HG03442 (cell line): ENCODE data around the gene CACNA1A.

Experiments used
- ATAC-seq: cut with Tn5 transposase; IDR thresholded peaks from one replicate; pipeline ENCODE4 v1.9.1; 2021; ENCODE audit warnings: mild to moderate bottlenecking, moderate library complexity; ENCODE audit not compliant: unreplicated experiment

Gene CACNA1A

GRCh38 chr19:13493516-13494310 is 12.6 kb downstream of the CACNA1A start:
- no peak for ATAC-seq

- ATAC-seq = no peak
Observed at GRCh38 chr19:13492128-13492527, 14.2 kb downstream of the CACNA1A start.

DNA sequence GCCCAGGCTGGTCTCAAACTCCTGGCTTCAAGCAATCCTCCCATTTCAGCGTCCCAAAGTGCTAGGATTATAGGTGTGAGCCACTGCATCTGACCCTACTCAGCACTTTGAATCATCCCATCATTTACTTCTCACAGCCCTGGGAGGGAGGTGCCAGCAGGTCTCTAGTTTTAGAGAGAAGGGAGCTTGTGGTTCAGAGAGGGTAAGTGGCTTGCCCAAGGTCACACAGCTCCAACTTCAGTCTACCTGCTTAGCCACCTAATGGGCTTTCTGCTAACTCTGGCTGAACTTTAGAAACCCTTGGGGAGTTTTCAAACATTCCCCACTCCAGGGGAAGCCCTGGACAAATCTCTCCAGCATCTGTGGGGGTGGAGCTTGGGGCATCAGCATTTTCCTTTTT is 18.3 kb downstream of the CACNA1A start:
- ATAC-seq = no peak

GRCh38 chr19:13484166-13484565 is 22.1 kb downstream of the CACNA1A start:
- no peak for ATAC-seq

- ATAC-seq = no peak
Observed at GRCh38 chr19:13483215-13483614, 23.1 kb downstream of the CACNA1A start.

DNA sequence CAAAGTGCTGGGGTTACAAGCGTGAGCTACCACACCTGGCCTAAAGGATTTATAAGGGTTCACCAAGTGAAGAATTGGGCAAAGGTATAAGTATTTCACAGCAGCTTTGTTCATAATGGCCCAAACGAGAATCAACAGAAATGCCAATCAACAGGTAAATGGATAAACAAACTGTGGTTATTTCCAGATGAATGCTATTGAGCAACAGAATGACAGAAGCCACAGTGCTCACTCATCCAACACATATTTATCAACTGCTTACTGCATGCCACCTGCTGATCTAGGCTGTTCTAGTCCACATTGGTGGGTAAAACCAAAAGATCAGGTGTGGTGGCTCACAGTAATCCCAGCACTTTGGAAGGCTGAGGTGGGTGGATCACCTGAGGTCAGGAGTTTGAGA is 27.7 kb downstream of the CACNA1A start:
- no peak for ATAC-seq

- no peak for ATAC-seq
Observed at GRCh38 chr19:13476071-13476470, 30.2 kb downstream of the CACNA1A start.

DNA sequence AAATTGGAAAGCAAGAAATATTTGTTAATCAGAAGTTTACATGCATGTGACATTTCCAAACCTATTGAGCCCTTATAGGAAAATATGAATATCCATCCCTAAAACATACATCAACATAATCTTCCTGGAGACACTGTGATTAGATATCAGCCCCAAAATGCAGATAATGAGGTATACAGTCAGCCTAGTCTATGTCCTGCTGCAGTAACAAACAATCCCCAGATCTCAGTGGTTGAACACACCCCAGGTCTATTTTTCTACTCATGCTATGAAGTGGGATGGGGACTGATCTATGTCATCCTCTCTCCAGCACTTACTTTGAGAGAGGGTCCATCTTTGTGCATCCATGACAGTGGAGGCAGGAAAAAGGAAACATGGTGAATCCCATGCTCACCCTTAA is 31.2 kb downstream of the CACNA1A start:
- ATAC-seq = no peak

- no peak for ATAC-seq
Observed at GRCh38 chr19:13466697-13467096, 39.6 kb downstream of the CACNA1A start.

DNA sequence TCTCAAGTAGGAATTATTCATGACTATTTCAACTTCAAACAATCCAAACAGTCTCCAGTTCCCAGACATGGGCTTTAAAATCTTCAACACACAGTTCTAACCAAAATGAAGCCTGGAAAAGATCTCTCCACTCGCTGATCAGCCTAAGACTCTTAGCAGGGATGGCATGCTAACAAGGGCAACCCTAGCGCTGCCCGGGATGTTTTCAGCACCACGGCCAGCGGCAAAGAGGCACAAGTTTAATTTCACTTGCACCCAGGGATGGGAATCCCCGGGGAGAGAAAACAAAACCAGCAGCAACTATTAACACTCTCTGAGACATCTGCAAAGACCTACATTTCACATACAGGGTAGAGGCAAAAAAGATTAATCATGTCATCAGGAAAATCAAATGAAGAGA is 43.0 kb downstream of the CACNA1A start:
- no peak for ATAC-seq

DNA sequence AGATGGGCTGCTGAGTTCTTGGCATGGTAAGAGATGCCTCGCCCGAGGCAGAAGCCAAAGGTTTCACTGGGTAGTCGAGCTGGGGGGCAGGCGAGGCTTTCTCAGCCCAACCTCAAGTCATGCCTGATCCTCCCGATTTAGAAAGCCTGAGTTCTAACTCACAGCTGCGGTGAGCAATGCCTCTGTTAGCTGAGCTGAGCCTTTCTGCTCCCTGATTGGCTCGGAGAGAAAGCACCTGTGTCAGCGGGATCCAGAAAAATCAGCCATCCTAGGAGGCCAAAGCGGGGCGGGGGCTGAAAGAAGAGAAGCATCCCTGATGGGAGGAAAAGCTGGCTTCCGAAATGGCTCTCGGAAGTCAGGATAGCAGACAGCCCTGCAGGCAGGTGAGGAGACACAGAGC is 44.7 kb downstream of the CACNA1A start:
- ATAC-seq = no peak

DNA sequence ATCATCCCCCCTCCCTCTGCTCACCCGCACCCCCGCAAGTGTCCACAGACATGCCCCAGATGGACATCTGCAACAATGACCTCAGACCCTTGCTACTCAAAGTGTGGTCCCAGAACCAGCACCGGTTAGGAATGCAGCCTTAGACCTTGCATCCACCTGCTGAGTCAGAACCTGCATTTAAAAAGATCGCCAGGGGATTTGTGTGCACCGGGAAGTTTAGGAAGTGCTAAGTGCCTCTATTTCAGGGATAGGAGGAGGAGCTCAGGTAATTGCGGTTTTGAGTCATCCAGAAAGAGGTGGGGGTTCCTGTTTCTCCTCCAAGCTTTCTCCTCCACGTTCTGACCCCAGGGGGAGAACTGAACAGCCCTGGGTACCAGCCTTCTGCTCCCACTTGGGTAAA is 46.2 kb downstream of the CACNA1A start:
- ATAC-seq = no peak

DNA sequence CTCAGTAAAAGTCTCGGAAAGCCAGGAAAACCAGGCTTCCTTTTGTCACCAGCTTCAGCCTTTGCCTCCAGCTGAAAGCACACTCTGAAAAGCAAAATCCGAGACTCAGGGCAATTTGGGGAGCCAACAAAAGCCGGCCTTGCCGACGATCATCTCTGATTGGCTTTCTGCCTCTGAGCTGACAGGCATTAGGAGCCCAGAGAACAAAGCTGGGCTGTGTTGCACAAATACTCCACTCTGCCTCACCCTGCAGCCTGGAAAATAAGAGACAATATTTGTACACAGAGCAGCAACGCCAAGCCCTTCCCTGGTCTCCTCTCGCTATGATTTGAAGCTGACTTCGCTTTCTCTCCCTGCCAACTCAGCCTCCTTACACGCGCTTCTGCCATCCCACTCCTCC is 46.9 kb downstream of the CACNA1A start:
- no peak for ATAC-seq

- ATAC-seq = no peak
Observed at GRCh38 chr19:13451434-13451995, 54.8 kb downstream of the CACNA1A start.

DNA sequence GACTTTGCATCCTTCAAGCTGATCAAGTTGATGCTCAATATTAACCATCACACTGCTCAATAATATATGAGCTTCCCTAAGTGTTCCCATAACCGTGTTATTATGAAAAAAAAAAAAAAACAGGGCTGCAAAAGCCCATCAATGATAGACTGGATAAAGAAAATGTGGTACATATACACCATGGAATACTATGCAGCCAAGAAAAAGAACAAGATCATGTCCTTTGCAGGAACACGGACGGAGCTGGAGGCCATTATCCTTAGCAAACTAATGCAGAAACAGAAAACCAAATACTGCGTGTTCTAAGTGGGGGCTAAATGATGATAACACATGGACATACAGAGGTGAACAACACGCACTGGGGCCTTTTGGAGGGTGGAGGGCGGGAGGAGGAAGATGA is 58.3 kb downstream of the CACNA1A start:
- ATAC-seq = no peak

GRCh38 chr19:13441810-13442512 is 64.3 kb downstream of the CACNA1A start:
- no peak for ATAC-seq

DNA sequence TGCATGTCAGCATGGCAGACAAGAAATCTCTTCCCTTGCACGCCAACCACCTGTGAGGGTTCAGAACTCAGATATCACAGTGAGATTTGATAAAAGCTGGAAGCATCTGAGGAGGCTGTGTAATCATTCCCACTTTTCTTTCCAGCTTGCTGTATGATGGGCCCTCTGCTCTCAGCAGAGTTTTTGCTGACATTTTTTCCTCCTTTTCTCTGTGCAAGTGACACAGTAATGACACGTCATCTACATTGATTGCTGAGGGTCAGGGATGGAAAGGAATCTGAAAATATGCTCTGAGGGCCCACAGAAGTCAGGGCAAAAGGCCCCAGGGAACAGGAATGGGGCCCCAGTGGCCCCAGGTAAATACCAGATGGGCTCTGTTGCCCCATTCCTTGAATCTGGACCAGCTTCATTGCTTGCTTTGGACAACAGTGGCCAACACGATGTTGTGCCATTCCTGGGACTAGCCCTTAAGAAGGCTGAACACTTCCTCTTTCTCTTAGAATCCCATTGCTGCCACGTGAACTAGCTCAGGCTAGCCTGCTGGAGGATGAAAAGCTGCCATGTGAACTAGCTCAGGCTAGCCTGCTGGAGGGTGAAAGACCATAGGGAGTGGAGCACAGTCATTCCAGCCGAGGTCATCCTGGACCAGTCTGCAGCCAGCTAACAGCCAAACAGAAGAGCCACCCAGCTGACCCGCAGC is 68.2 kb downstream of the CACNA1A start:
- no peak for ATAC-seq

- no peak for ATAC-seq
Observed at GRCh38 chr19:13436352-13436751, 69.9 kb downstream of the CACNA1A start.

GRCh38 chr19:13430790-13431582 is 75.3 kb downstream of the CACNA1A start:
- no peak for ATAC-seq

DNA sequence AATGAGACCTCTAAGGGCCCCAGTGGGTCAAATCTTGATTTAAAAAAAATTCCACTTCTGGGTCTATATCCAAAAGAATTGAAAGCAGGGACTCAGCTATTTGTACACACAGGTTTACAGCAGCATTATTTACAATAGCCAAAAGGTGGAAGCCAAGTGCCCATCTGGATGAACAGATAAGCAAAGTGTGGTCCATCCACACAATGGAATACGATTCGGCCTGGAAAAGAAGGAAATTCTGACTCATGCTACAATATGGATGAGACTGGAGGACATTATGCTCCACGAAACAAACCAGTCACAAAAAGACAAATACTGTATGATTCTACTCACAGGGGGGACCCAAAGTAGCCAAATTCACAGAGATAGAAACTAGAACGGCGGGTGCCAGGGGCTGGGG is 76.7 kb downstream of the CACNA1A start:
- no peak for ATAC-seq

DNA sequence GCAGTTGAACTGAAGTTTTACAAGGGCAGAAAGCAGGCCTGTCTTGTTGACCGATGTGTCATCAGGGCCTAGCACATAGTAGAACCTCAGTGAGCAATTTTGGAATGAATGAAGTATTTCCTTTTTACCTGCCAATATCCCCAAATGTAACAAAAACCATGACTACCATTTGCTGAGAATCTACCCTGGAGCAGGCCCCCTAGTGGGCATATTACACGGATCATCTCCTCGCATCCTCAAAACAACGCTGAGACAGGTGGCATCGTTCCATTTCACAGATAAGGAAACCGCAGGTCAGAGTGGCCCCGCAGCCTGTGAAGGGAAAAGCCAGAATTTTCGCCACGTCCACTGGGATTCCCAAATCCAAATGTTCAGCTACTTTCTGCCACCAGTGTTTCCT is 77.9 kb downstream of the CACNA1A start:
- no peak for ATAC-seq
